ENCODE measurements around the gene SETD5.

DNA sequence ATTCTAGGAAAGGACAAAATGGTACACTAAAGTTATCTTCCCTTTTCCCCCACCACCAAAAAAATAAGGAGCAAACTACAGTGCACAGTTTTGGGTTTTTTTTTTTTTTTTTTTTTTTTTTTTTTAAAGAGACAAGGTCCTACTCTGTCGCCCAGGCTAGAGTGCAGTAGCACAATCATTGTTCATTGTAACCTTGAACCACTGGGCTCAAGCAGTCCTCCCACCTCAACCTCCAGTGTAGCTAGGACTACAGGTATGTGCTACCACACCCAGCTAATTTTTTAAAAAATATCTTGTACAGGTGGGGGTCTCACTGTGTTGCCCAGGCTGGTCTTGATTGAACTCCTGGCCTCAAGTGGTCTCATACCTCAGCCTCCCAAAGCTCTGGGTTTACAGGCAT is 14.9 kb downstream of the SETD5 start:
- no peak for TF ChIP-seq POLR2A (IDR thresholded peaks at IDR 0.05)
- TF ChIP-seq, protein P1, sequence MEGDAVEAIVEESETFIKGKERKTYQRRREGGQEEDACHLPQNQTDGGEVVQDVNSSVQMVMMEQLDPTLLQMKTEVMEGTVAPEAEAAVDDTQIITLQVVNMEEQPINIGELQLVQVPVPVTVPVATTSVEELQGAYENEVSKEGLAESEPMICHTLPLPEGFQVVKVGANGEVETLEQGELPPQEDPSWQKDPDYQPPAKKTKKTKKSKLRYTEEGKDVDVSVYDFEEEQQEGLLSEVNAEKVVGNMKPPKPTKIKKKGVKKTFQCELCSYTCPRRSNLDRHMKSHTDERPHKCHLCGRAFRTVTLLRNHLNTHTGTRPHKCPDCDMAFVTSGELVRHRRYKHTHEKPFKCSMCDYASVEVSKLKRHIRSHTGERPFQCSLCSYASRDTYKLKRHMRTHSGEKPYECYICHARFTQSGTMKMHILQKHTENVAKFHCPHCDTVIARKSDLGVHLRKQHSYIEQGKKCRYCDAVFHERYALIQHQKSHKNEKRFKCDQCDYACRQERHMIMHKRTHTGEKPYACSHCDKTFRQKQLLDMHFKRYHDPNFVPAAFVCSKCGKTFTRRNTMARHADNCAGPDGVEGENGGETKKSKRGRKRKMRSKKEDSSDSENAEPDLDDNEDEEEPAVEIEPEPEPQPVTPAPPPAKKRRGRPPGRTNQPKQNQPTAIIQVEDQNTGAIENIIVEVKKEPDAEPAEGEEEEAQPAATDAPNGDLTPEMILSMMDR (IDR thresholded peaks at IDR 0.05) = no peak
